ENCODE measurements around the gene HOXB2.
"Not testable (repeated sequence)": the region's sequence is repeated elsewhere in the genome, so short reads cannot be mapped to it uniquely, and the experiment has no call there.

The HOXB2 gene

GRCh38 chr17:48514477-48514876 lies 30.4 kb downstream of the HOXB2 start:
- DNase-seq (ENCODE audit: low spot score): no peak

- DNase-seq (ENCODE audit: low spot score): no peak
Measured at GRCh38 chr17:48513666-48514455, 31.0 kb downstream of the HOXB2 start.

GRCh38 chr17:48513097-48513496 lies 31.8 kb downstream of the HOXB2 start:
- peak; percentile 30 for DNase-seq (ENCODE audit: low spot score)

GRCh38 chr17:48510761-48511604 lies 33.9 kb downstream of the HOXB2 start:
- DNase-seq (ENCODE audit: low spot score): peak; percentile 67

- no peak for DNase-seq (ENCODE audit: low spot score)
Measured at GRCh38 chr17:48510381-48510760, 34.5 kb downstream of the HOXB2 start.

GRCh38 chr17:48509708-48510107 lies 35.2 kb downstream of the HOXB2 start:
- DNase-seq (ENCODE audit: low spot score): not testable (repeated sequence)

- no peak for DNase-seq (ENCODE audit: low spot score)
Measured at GRCh38 chr17:48506246-48506645, 38.7 kb downstream of the HOXB2 start.

- DNase-seq (ENCODE audit: low spot score): peak; percentile 69
Measured at GRCh38 chr17:48505788-48506187, 39.1 kb downstream of the HOXB2 start.

- no peak for DNase-seq (ENCODE audit: low spot score)
Measured at GRCh38 chr17:48504953-48505352, 40.0 kb downstream of the HOXB2 start.

- no peak for DNase-seq (ENCODE audit: low spot score)
Measured at GRCh38 chr17:48503747-48504146, 41.2 kb downstream of the HOXB2 start.

- no peak for DNase-seq (ENCODE audit: low spot score)
Measured at GRCh38 chr17:48502901-48503300, 42.0 kb downstream of the HOXB2 start.

- DNase-seq (ENCODE audit: low spot score): no peak
Measured at GRCh38 chr17:48502312-48502711, 42.6 kb downstream of the HOXB2 start.

GRCh38 chr17:48500435-48501426 lies 44.2 kb downstream of the HOXB2 start:
- no peak for DNase-seq (ENCODE audit: low spot score)

GRCh38 chr17:48499735-48500434 lies 45.0 kb downstream of the HOXB2 start:
- DNase-seq (ENCODE audit: low spot score): no peak

- no peak for DNase-seq (ENCODE audit: low spot score)
Measured at GRCh38 chr17:48499248-48499647, 45.7 kb downstream of the HOXB2 start.

- no peak for DNase-seq (ENCODE audit: low spot score)
Measured at GRCh38 chr17:48498164-48498850, 46.6 kb downstream of the HOXB2 start.

GRCh38 chr17:48497103-48497502 lies 47.8 kb downstream of the HOXB2 start:
- no peak for DNase-seq (ENCODE audit: low spot score)

- no peak for DNase-seq (ENCODE audit: low spot score)
Measured at GRCh38 chr17:48494335-48494734, 50.6 kb downstream of the HOXB2 start.

Measured in CD4-positive, alpha-beta T cell treated with Interleukin-6 at 100 ng/mL for 8 hours (primary cell).